ENCODE measurements around the gene MMP2.

DNA sequence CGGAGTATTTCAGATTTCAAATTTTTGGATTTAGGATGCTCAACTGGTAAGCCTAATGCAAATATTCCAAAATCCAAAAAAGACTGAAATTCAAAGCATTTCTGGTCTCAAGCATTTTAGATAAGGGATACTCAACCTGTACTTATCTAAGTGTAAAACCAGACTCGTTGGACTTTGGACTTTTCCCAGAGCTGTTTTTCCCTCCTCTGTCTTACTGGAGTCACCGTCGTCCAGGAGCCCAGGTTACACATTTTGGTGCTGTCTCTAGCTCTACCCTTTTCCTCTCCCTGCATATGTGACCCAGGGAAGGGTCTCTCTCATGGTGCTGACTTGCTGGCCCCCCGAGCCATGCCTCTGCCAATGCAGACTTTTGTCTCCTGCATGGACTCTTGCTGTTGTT is 46.0 kb upstream of the MMP2 start:
- TF ChIP-seq EZH2 (IDR thresholded peaks at IDR 0.05; ENCODE audit: low read length, missing control alignments): no peak
- TF ChIP-seq, protein P1, sequence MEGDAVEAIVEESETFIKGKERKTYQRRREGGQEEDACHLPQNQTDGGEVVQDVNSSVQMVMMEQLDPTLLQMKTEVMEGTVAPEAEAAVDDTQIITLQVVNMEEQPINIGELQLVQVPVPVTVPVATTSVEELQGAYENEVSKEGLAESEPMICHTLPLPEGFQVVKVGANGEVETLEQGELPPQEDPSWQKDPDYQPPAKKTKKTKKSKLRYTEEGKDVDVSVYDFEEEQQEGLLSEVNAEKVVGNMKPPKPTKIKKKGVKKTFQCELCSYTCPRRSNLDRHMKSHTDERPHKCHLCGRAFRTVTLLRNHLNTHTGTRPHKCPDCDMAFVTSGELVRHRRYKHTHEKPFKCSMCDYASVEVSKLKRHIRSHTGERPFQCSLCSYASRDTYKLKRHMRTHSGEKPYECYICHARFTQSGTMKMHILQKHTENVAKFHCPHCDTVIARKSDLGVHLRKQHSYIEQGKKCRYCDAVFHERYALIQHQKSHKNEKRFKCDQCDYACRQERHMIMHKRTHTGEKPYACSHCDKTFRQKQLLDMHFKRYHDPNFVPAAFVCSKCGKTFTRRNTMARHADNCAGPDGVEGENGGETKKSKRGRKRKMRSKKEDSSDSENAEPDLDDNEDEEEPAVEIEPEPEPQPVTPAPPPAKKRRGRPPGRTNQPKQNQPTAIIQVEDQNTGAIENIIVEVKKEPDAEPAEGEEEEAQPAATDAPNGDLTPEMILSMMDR (conservative IDR thresholded peaks at IDR 0.05 in 1 of 2, IDR thresholded peaks at IDR 0.05 in 1 of 2; ENCODE audit: low read depth in 1 of 2, low read length in 2 of 2): no peak

Data from fibroblast of lung (primary cell).